Loucy (cell line): ENCODE results near the gene OR2L8.

Experiments used
- H2AFZ ChIP-seq: fragments of 200-600 bp; sonication (generic); 2 replicates; pipeline ENCODE4 v1.6.0; 2016; ENCODE audit warnings: antibody characterized with exemption, mild to moderate bottlenecking, low read length, moderate library complexity
- H3F3A ChIP-seq: fragments of 200-600 bp; 2 replicates; pipeline ENCODE4 v1.6.0; 2016; ENCODE audit warnings: antibody characterized with exemption, low read depth, mild to moderate bottlenecking
- H3K27me3 ChIP-seq: fragments of 200-600 bp; sonication (generic); 2 replicates; pipeline ENCODE4 v1.6.1; 2014; ENCODE audit warnings: low read length, mild to moderate bottlenecking; ENCODE audit not compliant: insufficient read depth, poor library complexity, severe bottlenecking
- H3K36me3 ChIP-seq: fragments of 200-600 bp; sonication (generic); 2 replicates; pipeline ENCODE4 v1.6.1; 2016; ENCODE audit warnings: low read length; ENCODE audit not compliant: insufficient read depth
- H3K4me1 ChIP-seq: fragments of 200-600 bp; sonication (generic); 2 replicates; pipeline ENCODE4 v1.5.1; 2014; ENCODE audit warnings: low read length, mild to moderate bottlenecking; ENCODE audit not compliant: insufficient read depth, poor library complexity, severe bottlenecking
- H3K4me2 ChIP-seq: fragments of 200-600 bp; sonication (generic); 2 replicates; pipeline ENCODE4 v1.6.0; 2014; ENCODE audit warnings: antibody characterized with exemption, low read length, low read depth, mild to moderate bottlenecking; ENCODE audit not compliant: poor library complexity, severe bottlenecking
- H3K4me3 ChIP-seq: fragments of 200-600 bp; sonication (generic); 2 replicates; pipeline ENCODE4 v1.5.1; 2014; ENCODE audit warnings: low read length, mild to moderate bottlenecking, mixed read lengths; ENCODE audit not compliant: poor library complexity, severe bottlenecking
- H3K79me2 ChIP-seq: fragments of 200-600 bp; sonication (generic); 2 replicates; pipeline ENCODE4 v1.6.1; 2014; ENCODE audit warnings: low read length; ENCODE audit not compliant: insufficient read depth
- H3K9ac ChIP-seq: fragments of 200-600 bp; sonication (generic); 2 replicates; pipeline ENCODE4 v1.6.0; 2014; ENCODE audit warnings: mild to moderate bottlenecking, low read depth, low read length, moderate library complexity; ENCODE audit not compliant: poor library complexity, severe bottlenecking
- H3K9me2 ChIP-seq: fragments of 200-600 bp; sonication (generic); replicated peaks from 2 replicates; pipeline ENCODE4 v1.6.1; 2016; ENCODE audit warnings: low read depth, low read length, mixed read lengths
- H3K9me3 ChIP-seq: fragments of 200-600 bp; sonication (generic); 2 replicates; pipeline ENCODE4 v1.6.1; 2014; ENCODE audit warnings: mild to moderate bottlenecking, antibody characterized with exemption, low read length, low read depth; ENCODE audit not compliant: insufficient read depth
- H4K20me1 ChIP-seq: fragments of 200-600 bp; sonication (generic); 2 replicates; pipeline ENCODE4 v1.6.0; 2014; ENCODE audit warnings: antibody characterized with exemption, low read length, mild to moderate bottlenecking; ENCODE audit not compliant: insufficient read depth, poor library complexity, severe bottlenecking
- EZH2phosphoT487 ChIP-seq: fragments of 200-600 bp; IDR thresholded peaks from 2 replicates; pipeline ENCODE4 v1.6.1; 2018; ENCODE audit warnings: antibody characterized with exemption, mild to moderate bottlenecking, moderate library complexity, borderline replicate concordance
- TF ChIP-seq, protein P1 (sequence below): fragments of 200-600 bp; sonication (generic); conservative IDR thresholded peaks from 2 replicates; pipeline ENCODE4 v1.5.1; 2014; ENCODE audit warnings: mild to moderate bottlenecking, antibody characterized with exemption, low read length

The OR2L8 gene

DNA sequence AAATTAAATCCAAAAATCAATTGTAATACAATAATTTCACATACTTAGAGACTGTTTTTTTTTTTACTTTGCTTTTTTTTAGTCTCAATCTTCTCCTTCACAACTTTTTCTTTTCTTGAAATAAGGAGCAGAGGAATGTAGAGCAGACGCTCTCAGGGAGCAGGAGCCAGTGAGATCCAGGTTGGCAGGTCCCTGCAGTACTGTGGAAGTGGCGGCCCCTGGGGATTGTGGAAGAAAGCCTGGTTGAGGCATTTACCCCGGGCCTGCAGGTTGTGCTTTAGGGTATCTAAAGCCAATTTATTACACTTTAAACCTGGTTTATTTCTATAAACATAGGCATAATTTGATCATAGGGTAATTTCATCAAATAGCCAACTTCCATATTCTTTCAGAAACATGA, 24.7 kb upstream of the OR2L8 start:
- no peak overlapping the region for H3K9ac ChIP-seq

DNA sequence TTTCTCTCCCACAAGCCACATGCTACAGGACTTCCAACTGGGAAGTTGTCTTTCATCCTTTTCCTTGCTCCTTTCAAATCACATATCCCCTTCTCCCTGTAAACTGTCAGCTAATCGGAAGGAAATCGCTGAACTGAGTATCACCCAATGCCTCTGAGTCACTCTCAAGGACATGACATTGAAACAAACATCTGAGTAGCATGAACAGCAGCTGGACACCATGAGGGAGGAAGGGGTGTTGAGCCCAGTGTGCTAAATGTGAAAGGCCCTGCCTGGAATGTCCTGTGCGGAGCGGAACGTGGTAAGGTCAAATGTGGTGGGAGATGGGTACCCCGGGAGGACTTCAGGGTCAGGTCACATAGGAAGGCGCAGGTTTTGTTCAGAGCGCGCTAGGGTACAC, 23.8 kb upstream of the OR2L8 start, which contains the start of gene OR2AJ1:
Gene OR2AJ1 (plus strand): TSS at position 22 of the 400 bp plus-strand sequence. CDS start 8,880 bp downstream, outside the sequence.
- TF ChIP-seq, protein P1, sequence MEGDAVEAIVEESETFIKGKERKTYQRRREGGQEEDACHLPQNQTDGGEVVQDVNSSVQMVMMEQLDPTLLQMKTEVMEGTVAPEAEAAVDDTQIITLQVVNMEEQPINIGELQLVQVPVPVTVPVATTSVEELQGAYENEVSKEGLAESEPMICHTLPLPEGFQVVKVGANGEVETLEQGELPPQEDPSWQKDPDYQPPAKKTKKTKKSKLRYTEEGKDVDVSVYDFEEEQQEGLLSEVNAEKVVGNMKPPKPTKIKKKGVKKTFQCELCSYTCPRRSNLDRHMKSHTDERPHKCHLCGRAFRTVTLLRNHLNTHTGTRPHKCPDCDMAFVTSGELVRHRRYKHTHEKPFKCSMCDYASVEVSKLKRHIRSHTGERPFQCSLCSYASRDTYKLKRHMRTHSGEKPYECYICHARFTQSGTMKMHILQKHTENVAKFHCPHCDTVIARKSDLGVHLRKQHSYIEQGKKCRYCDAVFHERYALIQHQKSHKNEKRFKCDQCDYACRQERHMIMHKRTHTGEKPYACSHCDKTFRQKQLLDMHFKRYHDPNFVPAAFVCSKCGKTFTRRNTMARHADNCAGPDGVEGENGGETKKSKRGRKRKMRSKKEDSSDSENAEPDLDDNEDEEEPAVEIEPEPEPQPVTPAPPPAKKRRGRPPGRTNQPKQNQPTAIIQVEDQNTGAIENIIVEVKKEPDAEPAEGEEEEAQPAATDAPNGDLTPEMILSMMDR, result no peak
- TF ChIP-seq EZH2phosphoT487, result no peak
- Histone ChIP-seq H3K9me3 (no peaks in the 10 kb centered on the region), H3F3A (no peaks in the 10 kb centered on the region)

More for the DNA sequence above, 24.7 kb upstream of the OR2L8 start:
- no peak overlapping the region for H2AFZ ChIP-seq
- H3K27me3 ChIP-seq, result no peaks in the 10 kb centered on the region
- no peaks in the 10 kb centered on the region for H3F3A ChIP-seq
- H3K4me1 ChIP-seq, result no peaks in the 10 kb centered on the region
- H3K4me2 ChIP-seq, result no peak overlapping the region
- TF ChIP-seq EZH2phosphoT487, result no peak
- TF ChIP-seq, protein P1, result no peak
- no peaks in the 10 kb centered on the region for H3K9me3 ChIP-seq
- H3K9me2 ChIP-seq, result no peaks in the 10 kb centered on the region
- no peak overlapping the region for H3K4me3 ChIP-seq
- H3K36me3 ChIP-seq, result no peaks in the 10 kb centered on the region
- H3K79me2 ChIP-seq, result no peaks in the 10 kb centered on the region
- no peaks in the 10 kb centered on the region for H4K20me1 ChIP-seq

GRCh38 chr1:247933989-247934388, 14.7 kb upstream of the OR2L8 start:
- H3K4me1 ChIP-seq, result no peaks in the 10 kb centered on the region
- TF ChIP-seq, protein P1, result no peak
- TF ChIP-seq EZH2phosphoT487, result no peak
- H3K9me3 ChIP-seq, result no peaks in the 10 kb centered on the region

More for the DNA sequence above, 23.8 kb upstream of the OR2L8 start, which contains the start of gene OR2AJ1:
- H3K79me2 ChIP-seq, result no peaks in the 10 kb centered on the region
- no peak within 1 kb of the TSS for H3K9ac ChIP-seq
- H3K4me2 ChIP-seq, result no peak within 1 kb of the TSS
- no peak within 1 kb of the TSS for H2AFZ ChIP-seq
- H3K9me2 ChIP-seq, result no peaks in the 10 kb centered on the region
- no peaks in the 10 kb centered on the region for H4K20me1 ChIP-seq
- no peaks in the 10 kb centered on the region for H3K36me3 ChIP-seq
- no peaks in the 10 kb centered on the region for H3K4me1 ChIP-seq
- H3K4me3 ChIP-seq, result no peak within 1 kb of the TSS
- H3K27me3 ChIP-seq, result no peaks in the 10 kb centered on the region

More at GRCh38 chr1:247933989-247934388, 14.7 kb upstream of the OR2L8 start:
- Histone ChIP-seq H3K4me2 (no peak overlapping the region), H4K20me1 (no peaks in the 10 kb centered on the region), H3K79me2 (no peaks in the 10 kb centered on the region), H3K4me3 (no peak overlapping the region), H2AFZ (no peak overlapping the region), H3F3A (no peaks in the 10 kb centered on the region), H3K9ac (no peak overlapping the region), H3K9me2 (no peaks in the 10 kb centered on the region), H3K27me3 (no peaks in the 10 kb centered on the region), H3K36me3 (no peaks in the 10 kb centered on the region)
